OCI-LY7 (cell line): ENCODE data around the gene GCNT3. TPM values are rescaled to one million over a fixed set of nuclear protein-coding genes. Genes with fewer than 3 reads are reported as not detected.

Experiments used
- BruUV-seq: library from RNA; stranded (reverse); fragments of 400-500 nt; replicated peaks from 2 replicates; lab custom pipeline; 2021; lab: Mats Ljungman, UMichigan
- CTCF ChIA-PET: fragments of 300-600 bp; sonication (Branson Sonifier 250); formaldehyde crosslinking; loops from one replicate; lab custom pipeline; 2022; ENCODE audit warnings: antibody characterized with exemption; ENCODE audit not compliant: unreplicated experiment; lab: Charles Lee
- POLR2A ChIA-PET: fragments of 300-600 bp; sonication (Branson Sonifier 250); formaldehyde crosslinking; loops from one replicate; lab custom pipeline; 2022; ENCODE audit warnings: antibody characterized with exemption; lab: Charles Lee
- DNase-seq: peaks from one replicate; pipeline ENCODE4 v3.0.0-alpha.2; 2015; ENCODE audit warnings: low spot score
- H2AFZ ChIP-seq: fragments of 200-600 bp; sonication (generic), shearing (Covaris generic); 2 replicates; pipeline ENCODE4 v1.6.1; 2014; ENCODE audit warnings: mild to moderate bottlenecking, antibody characterized with exemption, low read length, moderate library complexity
- H3K27ac ChIP-seq: fragments of 200-600 bp; sonication (generic); 2 replicates; pipeline ENCODE4 v1.5.1; 2014; ENCODE audit warnings: mixed run types, low read depth, mild to moderate bottlenecking, moderate library complexity, low read length, inconsistent platforms; ENCODE audit not compliant: poor library complexity, severe bottlenecking
- H3K36me3 ChIP-seq: fragments of 200-600 bp; sonication (generic); 2 replicates; pipeline ENCODE4 v1.6.1; 2014; ENCODE audit warnings: mild to moderate bottlenecking, antibody characterized with exemption, low read length, moderate library complexity, mixed read lengths; ENCODE audit not compliant: insufficient read depth
- H3K4me1 ChIP-seq: fragments of 200-600 bp; sonication (generic); 2 replicates; pipeline ENCODE4 v1.5.1; 2014; ENCODE audit warnings: mild to moderate bottlenecking, low read length; ENCODE audit not compliant: insufficient read depth, poor library complexity, severe bottlenecking
- H3K4me2 ChIP-seq: fragments of 200-600 bp; sonication (generic); 2 replicates; pipeline ENCODE4 v1.6.1; 2014; ENCODE audit warnings: mild to moderate bottlenecking, low read length
- H3K4me3 ChIP-seq: fragments of 200-600 bp; sonication (generic); 2 replicates; pipeline ENCODE4 v1.5.1; 2014; ENCODE audit warnings: mild to moderate bottlenecking, low read depth, low read length; ENCODE audit not compliant: poor library complexity, severe bottlenecking
- H3K79me2 ChIP-seq: fragments of 200-600 bp; sonication (generic); 2 replicates; pipeline ENCODE4 v1.6.1; 2016; ENCODE audit warnings: low read depth, mild to moderate bottlenecking, low read length, moderate library complexity, mixed read lengths; ENCODE audit not compliant: insufficient read depth
- H3K9me2 ChIP-seq: fragments of 200-600 bp; sonication (generic); 2 replicates; pipeline ENCODE4 v1.6.1; 2016; ENCODE audit warnings: mild to moderate bottlenecking, low read length, mixed read lengths; ENCODE audit not compliant: insufficient read depth
- H3K9me3 ChIP-seq: fragments of 200-600 bp; sonication (generic); 2 replicates; pipeline ENCODE4 v1.6.1; 2014; ENCODE audit warnings: mild to moderate bottlenecking, mixed run types, low read length, mixed read lengths
- H4K20me1 ChIP-seq: fragments of 200-600 bp; sonication (generic); 2 replicates; pipeline ENCODE4 v1.6.1; 2014; ENCODE audit warnings: mild to moderate bottlenecking, antibody characterized with exemption, low read length, moderate library complexity, mixed read lengths; ENCODE audit not compliant: insufficient read depth
- EZH2phosphoT487 ChIP-seq: fragments of 200-600 bp; sonication (generic); IDR thresholded peaks from 2 replicates; pipeline ENCODE4 v1.6.1; 2018; ENCODE audit warnings: low read depth, borderline replicate concordance, mild to moderate bottlenecking, mixed run types, antibody characterized with exemption, low read length, moderate library complexity, mixed read lengths
- intact Hi-C: fragments of 100-400 bp; cut with micrococcal nuclease; formaldehyde crosslinking; loops from one replicate; pipeline ENCODE4 v1.10.0; 2022; ENCODE audit not compliant: unreplicated experiment
- total RNA-seq, 2 experiments: library from RNA; depleted of rRNA in 1 of 2; stranded (reverse); fragments of >200 nt in 1 of 2; shearing (Covaris generic) in 1 of 2; gene quantifications; 2 replicates each; pipeline ENCODE4 v1.2.3, GENCODE V29; 2014 to 2022
- TF ChIP-seq, protein P1 (sequence below): fragments of 200-600 bp; sonication (generic); conservative IDR thresholded peaks from 2 replicates; pipeline ENCODE4 v1.5.1; 2014; ENCODE audit warnings: mild to moderate bottlenecking, antibody characterized with exemption, low read length, moderate library complexity, mixed read lengths

Gene GCNT3
- total RNA-seq, 2 experiments from 2014 or later, result not detected

DNA sequence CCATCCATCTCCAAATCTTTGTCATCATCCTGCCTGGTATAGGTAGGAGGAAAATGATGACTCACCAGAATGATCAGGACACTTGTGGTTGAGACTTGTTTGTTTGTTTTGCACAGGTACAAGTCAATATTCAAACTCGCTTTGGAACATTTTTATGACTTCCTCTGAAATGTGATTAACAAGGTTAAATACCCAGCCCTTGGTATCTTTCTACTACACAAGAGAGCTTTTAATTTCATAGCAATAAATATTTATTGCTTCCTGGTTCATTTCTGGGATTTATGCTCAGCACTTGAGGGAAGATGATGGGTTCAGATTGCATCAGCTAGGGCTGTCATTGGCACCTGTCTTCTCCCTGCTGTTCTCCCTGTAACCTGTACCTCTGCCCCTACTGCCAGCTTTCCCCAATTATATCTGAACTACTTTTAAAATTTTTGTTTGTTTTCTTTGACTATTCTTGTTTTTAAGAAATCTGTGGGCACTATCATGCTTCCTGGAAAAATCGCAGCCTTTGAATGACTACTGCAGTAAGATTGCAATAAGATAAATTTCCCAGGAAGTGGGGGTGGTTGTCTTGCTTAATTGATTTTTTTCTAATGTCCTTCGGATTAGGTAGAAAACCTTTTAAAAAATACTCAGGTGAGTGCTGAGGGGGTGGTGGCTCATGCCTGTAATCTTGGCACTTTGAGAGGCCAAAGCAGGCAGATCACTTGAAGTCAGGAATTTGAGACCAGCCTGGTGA lies 24.3 kb upstream of the GCNT3 start:
- no TSS peak for BruUV-seq
- Histone ChIP-seq H2AFZ (no peak overlapping the region), H4K20me1 (no peaks in the 10 kb centered on the region), H3K4me2 (no peak overlapping the region), H3K9me3 (no peaks in the 10 kb centered on the region), H3K36me3 (no peaks in the 10 kb centered on the region), H3K4me3 (no peak overlapping the region), H3K27ac (no peak overlapping the region), H3K9me2 (no peaks in the 10 kb centered on the region), H3K79me2 (no peaks in the 10 kb centered on the region), H3K4me1 (no peaks in the 10 kb centered on the region)
- ChIA-PET POLR2A (interaction anchor here (0.6 to 0.8 kb wide), 2 partner anchors 16 to 400 kb away, joined by 4 to 5 read pairs; no protein-coding TSS in a partner anchor), CTCF (no interaction called here)
- no peak for DNase-seq
- no peak for TF ChIP-seq EZH2phosphoT487
- TF ChIP-seq, protein P1, sequence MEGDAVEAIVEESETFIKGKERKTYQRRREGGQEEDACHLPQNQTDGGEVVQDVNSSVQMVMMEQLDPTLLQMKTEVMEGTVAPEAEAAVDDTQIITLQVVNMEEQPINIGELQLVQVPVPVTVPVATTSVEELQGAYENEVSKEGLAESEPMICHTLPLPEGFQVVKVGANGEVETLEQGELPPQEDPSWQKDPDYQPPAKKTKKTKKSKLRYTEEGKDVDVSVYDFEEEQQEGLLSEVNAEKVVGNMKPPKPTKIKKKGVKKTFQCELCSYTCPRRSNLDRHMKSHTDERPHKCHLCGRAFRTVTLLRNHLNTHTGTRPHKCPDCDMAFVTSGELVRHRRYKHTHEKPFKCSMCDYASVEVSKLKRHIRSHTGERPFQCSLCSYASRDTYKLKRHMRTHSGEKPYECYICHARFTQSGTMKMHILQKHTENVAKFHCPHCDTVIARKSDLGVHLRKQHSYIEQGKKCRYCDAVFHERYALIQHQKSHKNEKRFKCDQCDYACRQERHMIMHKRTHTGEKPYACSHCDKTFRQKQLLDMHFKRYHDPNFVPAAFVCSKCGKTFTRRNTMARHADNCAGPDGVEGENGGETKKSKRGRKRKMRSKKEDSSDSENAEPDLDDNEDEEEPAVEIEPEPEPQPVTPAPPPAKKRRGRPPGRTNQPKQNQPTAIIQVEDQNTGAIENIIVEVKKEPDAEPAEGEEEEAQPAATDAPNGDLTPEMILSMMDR, result no peak
- intact Hi-C loops, result no loop called here

DNA sequence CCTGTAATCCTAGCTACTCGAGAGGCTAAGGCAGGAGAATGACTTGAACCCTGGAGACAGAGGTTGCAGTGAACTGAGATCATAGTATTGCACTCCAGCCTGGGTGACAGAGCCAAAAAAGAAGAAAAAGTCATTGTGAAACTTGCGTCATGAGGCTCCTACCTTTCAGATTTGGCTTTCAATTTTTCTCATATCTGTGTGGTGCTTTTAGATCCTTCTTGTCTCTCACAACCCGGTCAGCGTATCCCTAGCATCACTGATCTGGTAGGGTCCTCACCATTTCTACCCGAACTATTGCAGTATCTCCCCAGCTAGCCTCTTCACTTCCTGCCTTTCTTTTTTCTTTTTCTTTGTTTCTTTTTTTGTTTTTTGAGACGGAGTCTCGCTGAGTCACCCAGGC lies 21.6 kb upstream of the GCNT3 start:
- H3K4me1 ChIP-seq, result no peaks in the 10 kb centered on the region
- no peak overlapping the region for H3K4me3 ChIP-seq
- H3K79me2 ChIP-seq, result no peaks in the 10 kb centered on the region
- intact Hi-C loops, result no loop called here
- H3K9me3 ChIP-seq, result no peaks in the 10 kb centered on the region
- BruUV-seq, result no TSS peak
- ChIA-PET POLR2A (interaction anchor here (0.7 kb wide), 1 partner anchor 48 kb away, joined by 4 read pairs; no protein-coding TSS in a partner anchor), CTCF (no interaction called here)
- H4K20me1 ChIP-seq, result no peaks in the 10 kb centered on the region
- TF ChIP-seq, protein P1, result no peak
- no peak for TF ChIP-seq EZH2phosphoT487
- H3K36me3 ChIP-seq, result no peaks in the 10 kb centered on the region
- no peak for DNase-seq
- no peak overlapping the region for H3K4me2 ChIP-seq
- no peak overlapping the region for H2AFZ ChIP-seq
- no peaks in the 10 kb centered on the region for H3K9me2 ChIP-seq
- H3K27ac ChIP-seq, result no peak overlapping the region

DNA sequence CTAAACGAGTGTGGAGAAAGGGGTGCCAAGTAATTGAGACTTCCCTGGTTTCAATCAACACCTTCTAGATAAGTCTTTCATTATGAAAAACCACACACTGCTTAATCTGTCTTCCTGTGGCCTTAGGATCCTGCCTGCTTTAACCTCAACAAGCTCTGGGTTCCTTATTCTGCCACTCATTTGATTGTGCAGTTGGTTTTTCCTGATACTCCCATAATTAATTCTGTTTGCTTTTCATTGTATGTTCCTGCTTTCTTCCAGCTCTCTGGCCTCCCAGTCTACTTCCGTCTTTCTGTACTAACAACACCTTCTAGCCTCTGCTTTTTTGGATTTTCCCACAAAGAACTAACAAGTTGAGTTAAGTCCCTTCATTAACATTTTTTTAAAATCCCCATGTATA lies 20.2 kb upstream of the GCNT3 start:
- H3K4me3 ChIP-seq, result no peak overlapping the region
- no peak for DNase-seq
- no peaks in the 10 kb centered on the region for H3K79me2 ChIP-seq
- no TSS peak for BruUV-seq
- no peak overlapping the region for H3K27ac ChIP-seq
- H3K9me3 ChIP-seq, result no peaks in the 10 kb centered on the region
- no peaks in the 10 kb centered on the region for H3K36me3 ChIP-seq
- TF ChIP-seq, protein P1, result no peak
- no peak for TF ChIP-seq EZH2phosphoT487
- CTCF ChIA-PET, result no interaction called here
- POLR2A ChIA-PET, result interaction anchor here (0.6 to 0.7 kb wide), 3 partner anchors 19 to 603 kb away, joined by 4 to 5 read pairs (median 4); no protein-coding TSS in a partner anchor
- no peaks in the 10 kb centered on the region for H3K9me2 ChIP-seq
- H2AFZ ChIP-seq, result peak overlapping the region; percentile 5; the same call in 1 of the 2 replicates
- no peak overlapping the region for H3K4me2 ChIP-seq
- no peaks in the 10 kb centered on the region for H3K4me1 ChIP-seq
- intact Hi-C loops, result no loop called here
- no peaks in the 10 kb centered on the region for H4K20me1 ChIP-seq
